CD1c-positive myeloid dendritic cell (primary cell): ENCODE measurements around the gene OSBPL6.
"Not testable (repeated sequence)": the region's sequence is repeated elsewhere in the genome, so short reads cannot be mapped to it uniquely, and the experiment has no call there.

ENCODE experiments used
- DNase-seq: peaks from one replicate; pipeline ENCODE4 v3.0.0-alpha.2; 2016; ENCODE audit errors: extremely low spot score

The OSBPL6 gene

DNA sequence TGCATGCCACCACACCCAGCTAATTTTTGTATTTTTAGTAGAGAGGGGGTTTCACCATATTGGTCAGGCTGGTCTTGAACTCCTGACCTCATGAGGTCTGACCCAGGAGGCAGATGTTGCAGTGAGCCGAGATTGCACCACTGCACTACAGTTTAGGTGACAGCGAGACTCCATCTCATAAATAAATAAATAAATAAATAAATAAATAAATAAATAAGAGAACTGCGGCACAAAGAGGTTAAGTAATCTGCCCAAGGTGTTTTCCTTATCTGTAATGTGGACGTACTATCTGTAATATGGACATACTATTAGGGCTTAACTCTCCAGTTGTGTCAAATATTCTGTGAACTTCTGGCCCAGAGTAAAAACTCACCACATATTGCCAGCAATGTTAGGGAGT, 4.1 kb downstream of the OSBPL6 start:
- not testable (repeated sequence) for DNase-seq

DNA sequence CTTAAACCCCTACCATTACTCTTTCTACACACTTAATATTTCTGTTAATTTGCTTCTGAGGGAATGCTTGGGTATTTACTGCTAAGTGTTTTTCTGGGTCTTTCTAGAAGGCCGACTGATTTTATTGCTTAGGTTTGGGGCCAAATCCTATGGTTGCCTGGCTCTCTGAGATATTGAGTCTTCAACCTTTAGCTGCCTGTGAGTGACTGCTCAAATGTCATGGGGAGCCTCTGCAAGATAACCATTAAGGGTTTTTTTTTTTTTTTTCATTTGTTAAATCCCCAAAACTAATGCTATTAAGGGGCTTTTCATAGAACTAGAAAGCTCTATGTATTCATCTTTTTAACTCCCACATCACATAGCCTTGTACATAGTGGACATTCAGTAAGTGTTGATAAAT, 5.0 kb downstream of the OSBPL6 start:
- no peak for DNase-seq

DNA sequence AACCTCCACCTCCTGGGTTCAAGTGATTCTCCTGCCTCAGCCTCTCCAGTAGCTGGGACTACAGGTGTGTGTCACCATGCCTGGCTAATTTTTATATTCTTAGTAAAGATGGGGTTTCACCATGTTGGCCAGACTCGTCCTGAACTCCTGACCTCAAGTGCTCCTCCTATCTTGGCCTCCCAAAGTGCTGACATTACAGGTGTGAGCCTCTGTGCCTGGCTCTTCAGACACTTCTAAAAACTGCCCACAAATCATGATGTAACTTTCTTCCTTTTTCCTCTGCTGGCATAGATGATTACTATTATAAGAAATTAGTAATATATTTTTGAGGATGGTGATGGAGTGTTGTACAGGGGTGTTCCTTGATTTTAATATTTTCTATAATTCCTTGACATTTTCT, 6.0 kb downstream of the OSBPL6 start:
- no peak for DNase-seq

DNA sequence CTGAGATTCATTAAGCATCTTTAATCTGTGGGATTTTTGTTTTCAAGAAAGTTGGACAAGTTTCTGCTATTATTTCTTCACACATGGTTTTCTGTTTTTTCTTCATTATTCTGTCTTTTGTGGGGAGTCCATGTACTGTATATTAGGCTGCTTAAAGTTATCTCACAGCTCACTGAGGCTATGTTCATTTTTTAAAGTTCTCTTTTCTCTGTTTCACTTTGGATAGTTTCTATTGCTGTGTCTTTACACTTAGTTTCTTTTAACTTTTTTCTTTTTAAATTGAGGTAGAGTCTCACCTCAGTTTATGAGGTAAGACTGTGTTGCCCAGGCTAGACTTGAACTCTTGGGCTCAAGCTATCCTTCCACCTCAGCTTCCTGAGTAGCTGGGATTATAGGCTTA, 8.6 kb downstream of the OSBPL6 start:
- no peak for DNase-seq

DNA sequence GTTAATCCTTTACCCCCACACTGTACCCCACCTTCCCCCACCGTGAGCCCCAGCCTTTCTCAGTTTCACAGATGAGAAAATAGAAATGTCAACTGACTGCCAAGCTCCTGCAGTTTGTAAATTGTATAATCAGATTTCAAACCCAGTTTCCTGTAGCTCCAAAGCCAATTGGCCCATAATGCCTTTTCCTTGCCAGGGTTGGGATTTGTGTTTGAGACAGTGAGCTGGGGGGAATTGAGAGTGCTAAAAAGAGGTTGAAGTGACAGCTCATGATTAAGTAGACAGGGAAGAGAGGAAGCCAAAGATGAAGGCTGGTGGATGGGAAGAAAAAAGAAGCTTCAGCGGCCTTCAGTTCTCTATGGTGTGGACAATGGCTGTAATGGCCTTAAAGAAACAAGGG, 10.7 kb downstream of the OSBPL6 start:
- no peak for DNase-seq

DNA sequence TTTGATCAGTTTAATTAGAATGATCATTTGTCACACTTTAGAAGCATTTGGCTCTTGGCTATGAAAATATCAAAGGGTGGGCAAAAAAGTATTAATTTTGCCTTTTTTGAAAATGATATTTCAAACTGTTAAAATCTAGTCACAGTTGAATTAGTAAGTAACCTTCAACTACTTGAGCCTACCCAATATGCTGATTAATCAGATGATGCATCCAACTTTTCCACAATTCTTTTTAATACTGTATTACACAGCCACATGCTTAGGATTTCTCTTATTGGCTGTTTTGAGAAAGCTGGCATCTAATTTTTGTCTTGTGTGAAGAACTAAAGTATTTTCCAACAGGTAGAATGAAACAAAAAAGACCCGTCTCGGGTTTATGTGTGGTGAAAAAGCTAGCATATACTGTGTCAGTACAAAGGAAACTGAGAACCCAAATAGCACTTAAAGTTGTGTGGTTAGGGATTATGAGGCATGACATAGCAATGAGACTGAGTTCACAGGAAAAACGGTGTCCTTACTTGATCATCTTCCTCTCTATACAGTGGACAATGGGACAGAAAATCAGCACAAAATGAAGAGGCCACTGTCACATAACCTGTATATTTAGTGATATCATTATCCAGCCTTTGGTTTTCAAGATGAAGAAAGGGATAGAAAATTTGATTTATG, 11.7 kb downstream of the OSBPL6 start:
- no peak for DNase-seq

DNA sequence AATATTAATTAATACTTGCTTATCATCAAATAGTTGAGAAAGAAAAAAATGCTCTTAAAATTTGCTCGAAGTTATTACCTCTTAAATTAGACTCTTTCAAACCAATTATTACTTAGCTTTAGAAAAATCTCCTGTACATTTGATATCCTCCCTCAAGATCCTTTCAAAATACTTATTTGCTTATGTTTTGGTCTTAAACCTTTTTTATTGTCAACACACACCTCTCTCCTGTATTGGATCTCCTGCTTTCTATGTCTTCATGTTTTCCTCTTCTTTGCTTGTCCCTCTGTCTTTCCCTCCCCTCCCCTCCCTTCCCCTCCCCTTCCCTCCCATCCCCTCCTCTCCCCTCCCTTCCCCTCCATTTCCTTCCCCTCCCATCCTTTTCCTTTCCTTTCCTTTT, 14.0 kb downstream of the OSBPL6 start:
- no peak for DNase-seq

DNA sequence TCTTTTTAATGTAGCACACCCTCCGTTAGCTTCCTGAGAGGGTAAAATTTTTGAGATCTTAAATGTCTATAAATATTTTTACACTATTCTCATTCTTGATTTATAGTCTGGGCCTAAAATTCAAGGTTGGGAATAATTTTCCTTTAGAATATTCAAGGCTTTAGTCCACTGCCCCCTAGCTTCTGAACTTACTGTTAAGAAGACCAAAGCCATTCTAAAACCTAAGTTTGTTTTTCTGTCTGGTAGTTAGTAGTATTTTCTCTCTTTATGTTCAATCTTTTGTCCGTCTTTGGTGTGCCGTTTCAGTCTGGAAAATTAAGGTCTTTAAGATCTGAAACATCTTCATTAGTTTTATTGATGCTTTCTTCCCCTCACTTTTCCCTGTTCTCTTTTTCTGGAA, 14.5 kb downstream of the OSBPL6 start:
- DNase-seq: no peak

DNA sequence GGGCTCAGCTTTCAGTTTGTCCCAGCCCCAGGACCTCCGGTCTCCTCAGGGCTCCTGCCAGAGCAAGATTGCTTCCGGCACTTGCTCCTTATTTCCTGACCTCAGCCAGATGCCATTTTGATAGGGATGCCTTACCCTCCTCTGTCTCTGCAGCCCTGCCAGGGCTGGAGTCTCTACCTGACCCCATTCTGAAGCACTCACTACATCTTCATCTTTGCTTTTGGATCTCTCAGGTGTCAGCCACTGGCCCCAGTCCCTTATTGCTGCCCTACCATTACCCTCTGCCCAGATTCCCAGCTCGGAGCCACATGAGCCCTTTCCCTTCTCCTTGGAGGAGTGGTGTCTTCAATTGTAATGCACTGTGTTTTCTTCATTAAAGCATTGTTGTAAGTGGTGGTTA, 17.1 kb downstream of the OSBPL6 start:
- no peak for DNase-seq

DNA sequence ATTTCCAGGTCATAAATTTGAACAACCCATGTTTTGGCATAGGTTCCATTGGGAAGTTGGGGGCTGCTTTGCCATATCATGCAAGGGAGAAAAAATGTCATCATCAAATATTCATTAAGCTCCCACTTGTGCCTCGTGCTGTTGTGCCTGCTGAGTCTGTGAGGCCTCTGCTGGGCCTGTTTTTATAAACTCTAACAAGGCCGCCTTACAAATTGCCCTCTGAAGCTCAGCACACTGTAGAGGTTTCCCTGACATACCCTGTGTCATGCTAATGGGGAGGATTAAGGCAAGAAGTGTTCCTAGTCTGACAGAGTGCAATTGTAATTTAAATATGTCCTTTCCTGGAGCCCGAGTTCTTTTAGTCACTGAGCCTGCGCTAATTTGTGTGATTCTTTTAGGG, 17.6 kb downstream of the OSBPL6 start:
- no peak for DNase-seq

DNA sequence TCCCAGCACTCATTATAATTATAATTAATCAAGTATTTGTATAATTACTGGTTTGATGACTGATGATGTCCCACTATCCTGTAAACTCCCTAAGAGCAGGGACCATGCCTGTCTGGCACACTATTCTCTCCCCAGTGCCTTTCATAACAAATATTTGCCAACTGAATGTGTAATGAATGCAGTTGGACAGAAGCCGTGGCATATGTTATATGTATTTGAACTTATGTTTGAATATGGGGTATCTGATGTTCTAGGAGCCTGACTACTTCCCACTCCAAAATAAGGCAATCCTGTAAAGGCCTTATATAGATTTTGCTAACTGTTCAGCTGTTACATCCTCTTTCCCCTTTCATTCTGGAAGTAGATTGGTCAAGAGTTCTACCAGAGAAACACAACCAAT, 19.7 kb downstream of the OSBPL6 start:
- no peak for DNase-seq

DNA sequence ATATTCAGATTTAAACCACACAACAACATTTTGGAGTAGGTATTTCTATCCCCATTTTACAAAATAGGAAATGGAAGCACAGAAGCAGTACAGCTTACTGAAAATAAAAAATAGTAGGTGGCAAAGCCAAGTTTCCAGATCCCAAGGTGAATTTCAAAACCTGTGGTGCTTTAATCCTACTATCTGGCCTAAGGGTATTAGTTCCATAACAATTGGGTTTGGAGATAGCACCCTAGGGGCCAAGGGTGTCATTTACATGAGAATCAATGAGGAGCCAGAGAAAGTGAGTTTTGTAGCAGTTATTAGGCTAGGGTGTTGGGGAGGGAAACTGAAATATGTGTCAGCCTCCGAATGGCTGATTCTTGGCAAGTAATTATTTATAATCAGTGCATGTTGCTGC, 24.9 kb downstream of the OSBPL6 start:
- DNase-seq: no peak

DNA sequence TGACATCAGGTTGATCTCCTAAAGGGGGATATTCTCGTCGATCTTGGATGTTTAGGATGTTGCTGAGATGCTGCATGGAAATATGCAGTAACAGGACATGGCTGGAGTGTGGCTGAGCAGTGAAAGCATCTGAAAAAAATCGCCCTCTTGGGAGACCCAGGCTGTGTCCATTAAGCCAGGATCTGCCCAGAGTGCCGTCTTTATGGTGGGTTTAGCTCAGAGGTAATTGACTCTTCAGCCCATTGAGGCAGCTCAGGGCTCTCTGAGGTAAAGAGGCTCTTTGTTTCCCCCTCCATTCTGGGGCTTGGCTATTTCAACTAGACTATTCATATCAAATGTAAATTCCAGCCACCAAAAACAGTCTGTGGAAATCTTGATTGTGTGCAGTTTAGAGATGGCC, 26.5 kb downstream of the OSBPL6 start:
- no peak for DNase-seq

DNA sequence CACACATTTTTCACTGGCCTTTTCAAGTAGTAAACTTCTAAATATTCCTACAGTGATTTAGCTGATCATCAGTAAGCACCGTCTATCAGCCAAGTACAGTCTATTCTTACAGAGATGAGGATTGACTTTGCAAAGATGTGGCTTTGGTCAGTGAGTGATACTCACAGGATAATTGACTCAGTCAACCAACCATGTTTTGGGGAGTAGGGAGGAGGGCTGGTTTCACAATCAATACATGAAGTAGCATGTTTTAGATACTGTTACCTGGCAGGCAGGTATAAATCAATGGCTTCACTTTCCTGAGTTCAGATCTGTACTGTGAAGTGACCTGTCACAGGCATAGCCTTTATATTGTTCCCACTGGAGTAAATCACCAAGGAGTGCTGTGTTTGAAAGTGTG, 27.2 kb downstream of the OSBPL6 start:
- DNase-seq: no peak

DNA sequence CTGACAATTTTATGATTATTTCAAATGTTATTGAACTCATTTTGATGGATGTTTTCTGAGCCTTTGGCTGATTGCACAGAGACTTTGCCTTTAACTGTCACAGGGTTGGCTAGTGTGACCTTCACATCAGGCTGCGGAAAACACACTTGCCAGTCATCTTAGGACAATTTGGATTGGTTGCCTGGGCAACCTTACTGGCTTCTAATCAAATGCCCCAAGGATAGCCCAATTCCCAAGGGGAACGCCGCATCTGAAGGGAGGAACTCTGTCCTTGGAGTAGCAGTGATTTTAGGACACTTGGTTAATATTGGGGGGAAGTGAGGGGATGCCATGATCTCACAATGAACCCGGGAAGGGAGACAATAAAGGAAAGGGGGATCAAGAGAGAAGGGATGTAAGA, 29.5 kb downstream of the OSBPL6 start:
- DNase-seq: no peak

DNA sequence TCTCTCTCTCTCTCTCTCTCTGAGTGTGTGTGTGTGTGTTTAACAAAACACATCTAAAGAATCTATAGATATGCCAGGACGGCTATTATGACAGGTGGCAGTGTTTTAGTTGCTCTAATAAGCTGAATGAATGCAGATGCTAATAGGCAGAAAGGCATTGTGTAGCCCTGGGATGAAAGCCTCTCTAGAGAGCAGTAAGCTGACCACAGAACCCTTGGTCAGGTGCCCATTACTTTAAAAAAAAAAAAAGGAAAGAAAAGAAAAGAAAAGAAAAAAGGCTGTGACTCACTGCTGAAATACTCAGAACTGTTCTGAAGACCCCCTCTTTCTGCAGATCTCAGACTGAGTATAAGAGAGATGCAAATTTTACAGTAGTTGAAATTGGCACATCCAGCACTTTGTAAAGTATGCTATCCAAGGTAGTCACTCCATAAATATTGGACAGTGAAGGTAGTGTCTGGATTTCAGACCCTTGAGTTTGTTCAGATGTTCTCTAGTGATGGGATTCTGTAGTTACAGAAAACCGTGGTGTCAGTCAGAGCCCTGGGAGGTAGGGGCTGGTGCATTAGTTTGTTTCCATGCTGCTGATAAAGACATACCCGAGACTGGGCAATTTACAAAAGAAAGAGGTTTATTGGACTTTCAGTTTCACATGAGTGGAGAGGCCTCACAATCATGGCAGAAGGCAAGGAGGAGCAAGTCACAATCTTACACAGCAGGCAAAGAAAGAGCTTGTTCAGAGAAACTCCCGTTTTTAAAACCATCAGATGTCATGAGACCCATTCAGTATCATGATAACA, 30.9 kb downstream of the OSBPL6 start:
- DNase-seq: no peak

DNA sequence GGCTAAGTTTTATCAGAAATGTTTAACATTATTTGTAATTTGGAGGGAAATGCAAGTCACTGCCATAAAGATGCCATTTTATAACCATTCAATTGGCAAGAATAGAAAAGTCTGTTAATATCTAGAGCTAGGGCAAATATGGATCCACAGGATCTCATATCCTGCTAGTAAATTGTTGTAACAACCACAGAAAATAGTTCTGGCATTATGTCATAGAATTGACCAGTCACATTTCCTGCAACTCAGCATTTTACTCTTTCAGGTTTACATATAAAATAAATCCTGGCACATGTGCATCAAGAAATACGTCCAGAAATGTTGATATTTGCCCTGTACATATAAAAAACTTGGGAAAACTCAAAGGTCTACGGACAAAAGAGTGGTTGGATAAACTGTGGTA, 32.9 kb downstream of the OSBPL6 start:
- no peak for DNase-seq

DNA sequence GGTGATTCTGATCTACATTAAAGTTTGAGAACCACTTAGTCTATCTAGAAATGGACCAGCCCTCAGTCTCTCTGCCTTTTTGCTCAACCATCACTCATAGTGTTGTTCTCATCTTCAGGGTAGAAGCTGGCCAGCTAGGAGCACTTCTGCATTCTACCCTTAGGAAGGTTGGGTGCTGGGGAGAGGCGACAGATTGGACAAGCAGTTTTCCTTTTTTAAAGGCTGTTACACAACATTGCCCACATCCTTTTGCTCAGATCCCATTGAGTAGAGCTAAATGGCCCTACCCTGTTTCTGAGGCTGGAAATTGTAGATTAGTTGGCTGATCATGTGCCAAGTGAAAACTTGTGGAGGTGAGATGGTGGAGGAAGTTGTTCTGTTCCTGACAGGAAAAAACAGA, 35.6 kb downstream of the OSBPL6 start:
- peak; percentile 2 for DNase-seq

DNA sequence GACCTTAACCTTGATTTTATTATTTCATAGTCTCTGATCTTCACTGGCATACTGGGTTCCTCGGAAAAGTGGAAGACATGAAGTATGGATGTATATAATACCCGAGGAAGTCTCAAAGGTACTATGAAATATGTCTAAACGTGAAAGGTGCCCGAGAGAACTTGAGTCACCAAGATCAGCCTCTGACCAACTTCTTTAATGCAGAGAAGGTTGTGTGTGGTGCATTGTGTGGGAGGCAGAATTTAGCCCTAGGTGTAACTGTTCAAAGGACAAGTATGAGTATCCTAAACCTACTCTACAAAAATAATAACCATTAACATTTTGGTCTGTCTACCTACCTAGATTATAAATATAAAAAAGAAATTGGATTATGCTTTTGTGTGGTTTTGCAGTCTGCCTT, 36.1 kb downstream of the OSBPL6 start:
- DNase-seq: no peak

DNA sequence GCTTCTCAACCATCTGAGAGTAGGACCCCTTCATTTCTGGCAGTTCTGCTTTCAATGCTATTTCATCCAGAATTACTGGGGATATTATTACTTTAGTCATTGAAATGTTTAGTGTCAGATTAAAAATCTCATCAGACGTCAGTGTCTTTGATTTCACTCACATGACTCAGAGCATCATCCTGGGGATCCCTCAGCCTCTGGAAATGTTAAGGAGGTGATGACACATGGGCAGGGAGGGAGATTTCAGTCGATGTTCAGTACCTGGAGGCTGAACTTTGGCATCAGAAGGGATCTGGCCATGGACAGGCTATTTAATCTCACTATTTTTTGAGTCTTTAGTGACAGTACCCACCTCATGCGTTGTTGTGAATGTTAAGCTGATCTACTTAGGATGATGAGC, 39.1 kb downstream of the OSBPL6 start:
- no peak for DNase-seq

DNA sequence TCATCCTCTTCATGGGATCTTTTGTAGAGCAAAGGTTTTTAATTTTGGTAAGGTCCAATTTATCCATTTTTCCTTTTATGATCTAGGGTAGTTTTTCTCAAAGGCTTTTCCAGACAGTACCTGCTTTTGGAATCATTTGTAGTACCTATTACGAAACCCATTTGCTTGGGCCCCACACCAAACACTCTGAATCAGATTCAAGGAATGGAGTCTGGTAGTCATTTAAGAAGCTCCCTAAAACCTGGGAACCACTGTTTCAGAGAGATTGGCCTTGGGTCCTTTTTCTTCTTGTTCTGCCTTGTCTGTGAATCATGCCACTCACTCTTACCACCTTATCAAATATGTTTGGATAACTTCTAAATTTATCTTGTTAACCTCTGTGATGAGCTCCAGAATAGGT, 40.3 kb downstream of the OSBPL6 start:
- DNase-seq: no peak

DNA sequence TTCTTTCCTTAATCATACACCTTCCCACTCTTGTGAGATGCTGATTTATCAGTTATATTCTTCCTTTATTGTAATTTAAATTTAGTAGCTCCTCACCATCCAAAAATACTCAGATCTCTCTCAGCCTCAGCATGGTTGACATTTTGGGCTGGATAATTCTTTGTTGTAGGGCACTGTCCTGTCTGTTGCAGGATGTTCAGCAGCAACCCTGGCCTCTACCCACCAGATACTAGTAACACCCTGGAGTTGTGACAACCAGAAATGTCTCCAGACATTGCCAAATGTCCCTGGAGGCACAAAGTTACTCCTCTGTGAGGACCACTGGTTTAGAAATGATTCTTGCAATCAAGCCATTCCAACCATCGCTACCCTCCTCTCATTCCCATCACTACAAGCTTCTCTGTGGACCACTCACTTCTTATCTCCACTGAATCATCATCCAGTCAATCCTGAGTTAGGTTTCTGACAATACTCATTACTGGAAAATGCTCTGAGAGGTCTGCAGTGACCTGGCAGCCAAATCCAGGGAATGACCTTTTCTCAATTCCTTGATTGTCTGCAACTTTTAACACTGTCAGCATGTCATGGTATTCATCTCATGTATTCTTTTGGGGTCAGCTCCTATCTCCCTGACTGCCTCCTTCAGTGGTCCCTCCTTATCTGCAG, 43.3 kb downstream of the OSBPL6 start:
- no peak for DNase-seq

DNA sequence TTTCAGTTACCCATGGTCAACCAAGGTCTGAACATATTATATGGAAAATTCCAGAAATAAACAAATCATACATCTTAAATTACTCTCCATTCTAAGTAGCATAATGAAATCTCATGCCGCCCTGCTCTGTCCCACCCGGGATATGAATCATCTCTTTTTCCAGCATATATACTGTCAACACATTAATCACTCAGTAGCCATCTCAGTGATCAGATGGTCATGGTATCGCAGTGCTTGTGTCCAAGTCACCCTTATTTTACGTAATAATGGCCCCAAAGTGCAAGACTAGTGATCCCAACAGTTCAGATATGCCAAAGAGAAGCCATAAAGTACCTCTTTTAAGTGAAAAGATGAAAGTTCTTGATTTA, 43.8 kb downstream of the OSBPL6 start:
- no peak for DNase-seq
